Inflammatory macrophage treated with lipopolysaccharide for 4 hours (primary cell): Measurements from ENCODE around the gene PLAGL1.
A peak's percentile ranks its signal among the peaks of the same experiment; 100 is the strongest.

Source experiments
- DNase-seq: peaks from one replicate; pipeline ENCODE4 v3.0.0-alpha.2; 2020

Gene PLAGL1

GRCh38 chr6:143964674-143965081 is 43.4 kb downstream of the PLAGL1 start:
- no peak for DNase-seq

- DNase-seq = no peak
These were observed 44.7 kb downstream of the PLAGL1 start for GRCh38 chr6:143963158-143963919.

- no peak for DNase-seq
These were observed 45.9 kb downstream of the PLAGL1 start for GRCh38 chr6:143961886-143962878.

GRCh38 chr6:143961066-143961465 is 47.0 kb downstream of the PLAGL1 start:
- no peak for DNase-seq

- DNase-seq = no peak
These were observed 48.1 kb downstream of the PLAGL1 start for GRCh38 chr6:143959927-143960326.

- no peak for DNase-seq
These were observed 49.1 kb downstream of the PLAGL1 start for GRCh38 chr6:143958839-143959399.

GRCh38 chr6:143957679-143958274 is 50.3 kb downstream of the PLAGL1 start:
- no peak for DNase-seq

GRCh38 chr6:143955971-143956370 is 52.1 kb downstream of the PLAGL1 start:
- DNase-seq = no peak

GRCh38 chr6:143953922-143954321 is 54.1 kb downstream of the PLAGL1 start:
- no peak for DNase-seq

GRCh38 chr6:143952947-143953701 is 54.9 kb downstream of the PLAGL1 start:
- no peak for DNase-seq

GRCh38 chr6:143952060-143952778 is 55.8 kb downstream of the PLAGL1 start:
- no peak for DNase-seq

- no peak for DNase-seq
These were observed 57.2 kb downstream of the PLAGL1 start for GRCh38 chr6:143950875-143951274.

GRCh38 chr6:143949962-143950361 is 58.1 kb downstream of the PLAGL1 start:
- no peak for DNase-seq

- DNase-seq = no peak
These were observed 58.5 kb downstream of the PLAGL1 start for GRCh38 chr6:143949535-143949934.

GRCh38 chr6:143948208-143948607 is 59.9 kb downstream of the PLAGL1 start:
- DNase-seq = no peak

GRCh38 chr6:143941852-143942627 is 66.0 kb downstream of the PLAGL1 start:
- peak; percentile 33 for DNase-seq

GRCh38 chr6:143940011-143940597 is 68.0 kb downstream of the PLAGL1 start:
- DNase-seq = peak; percentile 32

- DNase-seq = peak; percentile 39
These were observed 68.7 kb downstream of the PLAGL1 start for GRCh38 chr6:143939364-143939763.

GRCh38 chr6:143937668-143937970 is 70.4 kb downstream of the PLAGL1 start:
- no peak for DNase-seq
